Heart right ventricle (tissue), 16 donors: ENCODE measurements around the gene TICAM2. TPM values are rescaled to one million over a fixed set of nuclear protein-coding genes. Genes with fewer than 3 reads are reported as not detected.
A peak's percentile ranks its signal among the peaks of the same experiment; 100 is the strongest.

Source experiments
- ATAC-seq, 8 donors: fragments of 200-7000 bp; cut with Tn5 transposase; one replicate each; pipeline ENCODE4 v1.9.1; 2020; ENCODE audit warnings: mild to moderate bottlenecking in 8 of 8, moderate library complexity in 8 of 8, moderate number of reproducible peaks in 1 of 8
- DNase-seq, 2 donors: peaks; one replicate each; pipeline ENCODE4 v3.0.0-alpha.2; 2020
- H3K27ac ChIP-seq, 10 donors: fragments of 200-600 bp; sonication (generic) in 2 of 10; one replicate each; pipeline versions ENCODE4 v1.5.0 to v1.8.0; 2020 to 2022; ENCODE audit warnings: mild to moderate bottlenecking in 3 of 10
- H3K27me3 ChIP-seq, 7 donors: fragments of 200-600 bp; one replicate each; pipeline ENCODE4 v1.8.0; 2021 to 2022; ENCODE audit warnings: mild to moderate bottlenecking in 2 of 7
- H3K36me3 ChIP-seq, 9 donors: fragments of 200-600 bp; sonication (generic) in 1 of 9; one replicate each; pipeline versions ENCODE4 v1.5.0 to v1.8.0; 2020 to 2022; ENCODE audit warnings: mild to moderate bottlenecking in 2 of 9
- H3K4me1 ChIP-seq, 9 donors: fragments of 200-600 bp; sonication (generic) in 1 of 9; one replicate each; pipeline versions ENCODE4 v1.5.0 to v1.8.0; 2020 to 2022; ENCODE audit warnings: mild to moderate bottlenecking in 4 of 9
- H3K4me3 ChIP-seq, 10 donors: fragments of 200-600 bp; sonication (generic) in 2 of 10; one replicate each; pipeline versions ENCODE4 v1.5.0 to v1.8.0; 2020 to 2022; ENCODE audit warnings: mild to moderate bottlenecking in 7 of 10, moderate library complexity in 2 of 10
- H3K9me3 ChIP-seq, 11 donors: fragments of 200-600 bp in 10 of 11; sonication (generic) in 2 of 11; one replicate each; pipeline versions ENCODE4 v1.5.0 to v1.8.0; 2013 to 2022; ENCODE audit warnings: mild to moderate bottlenecking in 2 of 11, control low read depth in 1 of 11, moderate library complexity in 1 of 11
- CTCF ChIP-seq, 9 donors: fragments of 200-600 bp; sonication (generic) in 2 of 9; IDR thresholded peaks; one replicate each; pipeline versions ENCODE4 v1.5.0 to v1.8.0; 2021 to 2022; ENCODE audit warnings: antibody characterized with exemption in 9 of 9, mild to moderate bottlenecking in 5 of 9, moderate library complexity in 1 of 9
- WGBS, 2 donors: extraction: QIAGEN DNeasy Blood & Tissue Kit; methylation state at CpG; one replicate each; pipeline ENCODE4 v1.1.7; 2013; ENCODE audit warnings: inconsistent platforms in 1 of 2; 5-methylcytosine and 5-hydroxymethylcytosine counted together
- intact Hi-C, 10 donors: fragments of 100-400 bp; cut with DNase I; formaldehyde crosslinking; loops; one replicate each; pipeline versions ENCODE4 v1.11.1 to v1.14.2; 2022
- polyA plus RNA-seq, 2 donors: library from polyadenylated mRNA; stranded (reverse); fragments of 200-250 nt; gene quantifications; one replicate each; pipeline ENCODE4 v1.2.3, GENCODE V29; 2013
- total RNA-seq, 10 donors: library from RNA; stranded (reverse); fragmentation: NEBNext Ultra II Directional in 3 of 10; extraction: Animal tissue kit (Norgen Biotek cat#: 25700) in 3 of 10; gene quantifications; one replicate each; pipeline versions ENCODE4 v1.2.1 to v1.2.4, GENCODE V29; 2021 to 2023
- donor health status: Arrhythmogenic right ventricular cardiomyopathy.
- donor health status: ischemic (EF 13 %, LVEDD 7.1; RV severe dilation, severe dysfunction).
- donor health status: healthy with polysubstance abuse.
- donor health status: DM: no; HTN: yes; CAD: no.
- donor health status: DM: no; HTN: no; CAD: no.
- donor health status: ischemic (EF 25% LVEDD 6.9; RV normal size, moderate dysfunction).
- donor health status: ischemic (EF 25% LVEDD 5.7; RV mildly dilated, moderate dysfunction).
- donor health status: healthy.
- donor health status: DM: yes; HTN: yes; CAD: no.
- donor health status: Ischemic cardiomyopathy.
- donor health status: ischemic (EF 35%, LVEDD 5.7; RV mildly dilated, moderate dysfunction).
- donor health status: nonischemic (EF 11% LVEDD 7.7; RV severe dilation, severe dysfunction).
- donor health status: DM: yes; HTN: yes; CAD: no.
- donor health status: PGD.
- donor health status: ischemic (EF 29% LVEDD 5.4; RV normal size, mild dysfunction).
- donor health status: nonischemic (EF 23%, LVEDD 6.1; RV moderate dilation, normal function).

TICAM2 gene
- total and polyA plus RNA-seq, 12 donors, result 1.2 to 4.4 (median 1.9) TPM

- H3K27ac ChIP-seq, result no peak overlapping the region
- WGBS, 2 donors, result 67 to 79% methylated on average over 2 of the region's 2 CpGs
- ATAC-seq (peak in 4 of 8 donors; percentile 25 to 52 (median 40)), DNase-seq (no peak)
- H3K36me3 ChIP-seq, result no peaks in the 10 kb centered on the region
- no peak for TF ChIP-seq CTCF (IDR thresholded peaks at IDR 0.05)
- intact Hi-C loops, result no loop called here
- H3K9me3 ChIP-seq, result no peaks in the 10 kb centered on the region
- H3K27me3 ChIP-seq, result no peaks in the 10 kb centered on the region
- no peak overlapping the region for H3K4me3 ChIP-seq
- H3K4me1 ChIP-seq, result peaks cover 0 to 2% (median 0%) of the 10 kb centered on the region in 9 donors
Measured at GRCh38 chr5:115565233-115565632, 37.0 kb downstream of the TICAM2 start.

- Histone ChIP-seq H3K36me3 (no peaks in the 10 kb centered on the region), H3K4me1 (peaks cover 0 to 21% (median 13%) of the 10 kb centered on the region in 9 donors), H3K27me3 (no peaks in the 10 kb centered on the region), H3K4me3 (no peak overlapping the region), H3K9me3 (no peaks in the 10 kb centered on the region), H3K27ac (no peak overlapping the region)
- intact Hi-C loops, result no loop called here
- WGBS, 2 donors, result 93% methylated on average over 3 of the region's 3 CpGs
- ATAC-seq (no peak), DNase-seq (no peak)
- no peak for TF ChIP-seq CTCF (IDR thresholded peaks at IDR 0.05)
Measured at GRCh38 chr5:115561176-115561575, 41.1 kb downstream of the TICAM2 start.

- Histone ChIP-seq H3K4me1 (peaks cover 0 to 21% (median 13%) of the 10 kb centered on the region in 9 donors), H3K4me3 (no peak overlapping the region), H3K9me3 (no peaks in the 10 kb centered on the region), H3K27ac (peak overlapping the region in 1 of 10 donors; percentile 23), H3K36me3 (no peaks in the 10 kb centered on the region), H3K27me3 (no peaks in the 10 kb centered on the region)
- intact Hi-C loops, result loop anchor here in 1 of 10 donors (10.0 kb wide), 1 partner anchor 165 kb away; no protein-coding TSS in a partner anchor
- TF ChIP-seq CTCF (IDR thresholded peaks at IDR 0.05), result no peak
- DNase-seq, result no peak
- ATAC-seq, result peak in 1 of 8 donors; percentile 43
Measured at GRCh38 chr5:115559524-115559923, 42.8 kb downstream of the TICAM2 start.

GRCh38 chr5:115558388-115558956, 43.8 kb downstream of the TICAM2 start:
- 65% methylated on average over 4 of the region's 4 CpGs for WGBS, 2 donors
- intact Hi-C loops, result loop anchor here in 1 of 10 donors (10.0 kb wide), 1 partner anchor 164 kb away; no protein-coding TSS in a partner anchor
- no peaks in the 10 kb centered on the region for H3K9me3 ChIP-seq
- ATAC-seq, result peak in 2 of 8 donors; percentile 45 to 73
- peak overlapping the region in 5 of 10 donors; percentile 27 to 43 (median 36) for H3K27ac ChIP-seq
- no peak for TF ChIP-seq CTCF (IDR thresholded peaks at IDR 0.05)
- peaks cover 0 to 21% (median 13%) of the 10 kb centered on the region in 9 donors for H3K4me1 ChIP-seq
- no peak overlapping the region for H3K4me3 ChIP-seq
- no peak for DNase-seq
- H3K36me3 ChIP-seq, result no peaks in the 10 kb centered on the region
- H3K27me3 ChIP-seq, result no peaks in the 10 kb centered on the region
